Activated CD4-positive, alpha-beta T cell treated with anti-CD3 and anti-CD28 coated beads, Interleukin-10, Interleukin-2, amounts not matched to agents 100 ng/mL and 50 ng/mL, durations not matched to agents 16 hours and 8 hours (primary cell): Measurements from ENCODE around the gene STOML2.

Experiments used
- DNase-seq: peaks from one replicate; pipeline ENCODE4 v3.0.0-alpha.2; 2020

STOML2 gene

GRCh38 chr9:35071814-35072460 lies 31.0 kb downstream of the STOML2 start:
- peak; percentile 90 for DNase-seq

GRCh38 chr9:35070823-35071813 lies 31.8 kb downstream of the STOML2 start:
- DNase-seq: no peak

- no peak for DNase-seq
Observed at GRCh38 chr9:35069020-35069419, 33.9 kb downstream of the STOML2 start.

GRCh38 chr9:35067056-35067455 lies 35.9 kb downstream of the STOML2 start:
- DNase-seq: no peak

- DNase-seq: no peak
Observed at GRCh38 chr9:35060548-35061207, 42.3 kb downstream of the STOML2 start.

- DNase-seq: no peak
Observed at GRCh38 chr9:35059438-35059837, 43.5 kb downstream of the STOML2 start.

- no peak for DNase-seq
Observed at GRCh38 chr9:35057271-35057620, 45.7 kb downstream of the STOML2 start.

- DNase-seq: no peak
Observed at GRCh38 chr9:35056571-35057270, 46.2 kb downstream of the STOML2 start.

GRCh38 chr9:35054871-35055644 lies 47.9 kb downstream of the STOML2 start:
- no peak for DNase-seq

GRCh38 chr9:35054185-35054835 lies 48.6 kb downstream of the STOML2 start:
- no peak for DNase-seq

GRCh38 chr9:35051069-35051967 lies 51.6 kb downstream of the STOML2 start:
- DNase-seq: peak; percentile 43
